IMR-90 (cell line): Measurements from ENCODE around the gene PRPF6. TPM values are rescaled to one million over a fixed set of nuclear protein-coding genes. Genes with fewer than 3 reads are reported as not detected.

Source experiments
- ATAC-seq: fragments of 200-7000 bp; cut with Tn5 transposase; 2 replicates; pipeline ENCODE4 v1.9.1; 2020; ENCODE audit warnings: low read depth, mild to moderate bottlenecking, moderate library complexity
- BruUV-seq: library from RNA; stranded (reverse); fragments of 400-500 nt; replicated peaks from 2 replicates; lab custom pipeline; 2021; lab: Mats Ljungman, UMichigan
- CTCF ChIA-PET: fragments of 300-600 bp; formaldehyde crosslinking; extraction: SDS; loops from one replicate; lab custom pipeline; 2021; ENCODE audit warnings: antibody characterized with exemption; lab: Yijun Ruan, JAX
- POLR2A ChIA-PET: fragments of 300-600 bp; sonication (Branson Sonifier 250); formaldehyde crosslinking; loops from one replicate; lab custom pipeline; 2022; ENCODE audit warnings: antibody characterized with exemption; ENCODE audit not compliant: unreplicated experiment; lab: Charles Lee
- DNase-seq: peaks from one replicate; pipeline ENCODE4 v3.0.0; 2013
- H2AFZ ChIP-seq: replicated peaks from 2 replicates; pipeline ENCODE3; 2013; ENCODE audit warnings: low read length, mild to moderate bottlenecking; ENCODE audit not compliant: poor library complexity
- H2AK5ac ChIP-seq: 2 replicates; pipeline ENCODE4 v1.6.1; 2013; ENCODE audit warnings: low read depth, low read length, inconsistent platforms
- H2AK9ac ChIP-seq: replicated peaks from 2 replicates; pipeline ENCODE3; 2013; ENCODE audit warnings: mild to moderate bottlenecking, low read depth, low read length, moderate library complexity; ENCODE audit not compliant: poor library complexity
- H2BK120ac ChIP-seq: 2 replicates; pipeline ENCODE4 v1.6.1; 2013; ENCODE audit warnings: low read depth, low read length, inconsistent platforms
- H2BK15ac ChIP-seq: 3 replicates; pipeline ENCODE4 v1.6.1; 2013; ENCODE audit warnings: low read depth, low read length, inconsistent platforms
- H2BK20ac ChIP-seq: 2 replicates; pipeline ENCODE4 v1.6.1; 2013; ENCODE audit warnings: low read depth, mild to moderate bottlenecking, inconsistent platforms, low read length, moderate library complexity
- H2BK5ac ChIP-seq: 2 replicates; pipeline ENCODE4 v1.6.1; 2013; ENCODE audit warnings: mild to moderate bottlenecking, low read depth, low read length, inconsistent platforms; ENCODE audit not compliant: poor library complexity, severe bottlenecking
- H3K14ac ChIP-seq: replicated peaks from 2 replicates; pipeline ENCODE4 v1.6.1; 2013; ENCODE audit warnings: low read depth, low read length, inconsistent platforms
- H3K18ac ChIP-seq: 2 replicates; pipeline ENCODE4 v1.6.1; 2013; ENCODE audit warnings: low read depth, low read length, control low read depth
- H3K23ac ChIP-seq: 2 replicates; pipeline ENCODE4 v1.6.1; 2013; ENCODE audit warnings: low read depth, low read length, inconsistent platforms
- H3K27ac ChIP-seq: 2 replicates; pipeline ENCODE4 v1.5.1; 2013; ENCODE audit warnings: mild to moderate bottlenecking, control low read depth, low read length; ENCODE audit not compliant: insufficient read depth
- H3K27me3 ChIP-seq: 2 replicates; pipeline ENCODE4 v1.6.1; 2013; ENCODE audit warnings: low read length; ENCODE audit not compliant: control insufficient read depth, insufficient read depth
- H3K36me3 ChIP-seq: 2 replicates; pipeline ENCODE4 v1.6.1; 2013; ENCODE audit warnings: low read length, mixed read lengths; ENCODE audit not compliant: control insufficient read depth, insufficient read depth
- H3K4ac ChIP-seq: 2 replicates; pipeline ENCODE4 v1.6.1; 2013; ENCODE audit warnings: low read depth, low read length, inconsistent platforms
- H3K4me1 ChIP-seq: 2 replicates; pipeline ENCODE4 v1.6.1; 2013; ENCODE audit warnings: low read length, mixed read lengths; ENCODE audit not compliant: control insufficient read depth, insufficient read depth
- H3K4me2 ChIP-seq: 2 replicates; pipeline ENCODE4 v1.6.1; 2013; ENCODE audit warnings: low read depth, mild to moderate bottlenecking, control low read depth, low read length, moderate library complexity
- H3K4me3 ChIP-seq: 2 replicates; pipeline ENCODE4 v1.5.1; 2013; ENCODE audit warnings: low read depth, mild to moderate bottlenecking, control low read depth, low read length, moderate library complexity; ENCODE audit not compliant: insufficient read depth
- H3K56ac ChIP-seq: 2 replicates; pipeline ENCODE4 v1.6.1; 2013; ENCODE audit warnings: low read length, inconsistent platforms; ENCODE audit not compliant: insufficient read depth; ENCODE audit errors: extremely low read depth
- H3K79me1 ChIP-seq, 2 experiments: 2 replicates each; pipeline ENCODE4 v1.6.1; 2013; ENCODE audit warnings: low read length in 2 of 2, inconsistent platforms in 1 of 2, low read depth in 1 of 2
- H3K9ac ChIP-seq: 2 replicates; pipeline ENCODE4 v1.6.1; 2013; ENCODE audit warnings: low read depth, low read length, control low read depth
- H3K9me1 ChIP-seq: 2 replicates; pipeline ENCODE4 v1.6.1; 2013; ENCODE audit warnings: low read length, inconsistent platforms; ENCODE audit not compliant: insufficient read depth
- H3K9me3 ChIP-seq: 2 replicates; pipeline ENCODE4 v1.6.1; 2013; ENCODE audit warnings: low read length; ENCODE audit not compliant: control insufficient read depth, insufficient read depth
- H4K20me1 ChIP-seq: 2 replicates; pipeline ENCODE4 v1.6.1; 2013; ENCODE audit warnings: low read length, inconsistent platforms; ENCODE audit not compliant: insufficient read depth
- H4K5ac ChIP-seq: 2 replicates; pipeline ENCODE4 v1.6.1; 2013; ENCODE audit warnings: mild to moderate bottlenecking, low read depth, low read length, control low read depth
- H4K8ac ChIP-seq, 2 experiments: 2 replicates each; pipeline ENCODE4 v1.6.1; 2013; ENCODE audit warnings: low read depth in 2 of 2, low read length in 2 of 2, control low read depth in 1 of 2, inconsistent platforms in 1 of 2
- H4K91ac ChIP-seq: 2 replicates; pipeline ENCODE4 v1.6.1; 2013; ENCODE audit warnings: low read depth, low read length, inconsistent platforms; ENCODE audit not compliant: insufficient read depth
- BHLHE40 ChIP-seq: fragments of 150-350 bp; IDR thresholded peaks from 2 replicates; pipeline ENCODE4 v1.6.1; 2016; ENCODE audit warnings: mild to moderate bottlenecking, low read depth, low read length
- CEBPB ChIP-seq: IDR thresholded peaks from 2 replicates; pipeline ENCODE4 v1.6.1; 2012; ENCODE audit warnings: low read depth, low read length, improper control_type of control experiment
- MAZ ChIP-seq: IDR thresholded peaks from 2 replicates; pipeline ENCODE4 v1.6.1; 2012; ENCODE audit warnings: low read depth, mild to moderate bottlenecking, low read length, improper control_type of control experiment, moderate library complexity, borderline replicate concordance
- MXI1 ChIP-seq: IDR thresholded peaks from 2 replicates; pipeline ENCODE4 v1.6.1; 2012; ENCODE audit warnings: low read depth, mild to moderate bottlenecking, low read length, moderate library complexity, borderline replicate concordance
- NFE2L2 ChIP-seq: fragments of 150-350 bp; IDR thresholded peaks from 2 replicates; pipeline ENCODE4 v1.6.1; 2016; ENCODE audit warnings: low read depth, mild to moderate bottlenecking, low read length
- POLR2A ChIP-seq: IDR thresholded peaks from 2 replicates; pipeline ENCODE4 v1.6.1; 2012; ENCODE audit warnings: mild to moderate bottlenecking, low read depth, low read length
- RAD21 ChIP-seq: IDR thresholded peaks from 2 replicates; pipeline ENCODE4 v1.6.1; 2012; ENCODE audit warnings: low read length, improper control_type of control experiment
- WGBS, 2 experiments: methylation state at CpG; one replicate each; pipeline versions ENCODE4 v1.1.5 to v1.1.7; 2013; ENCODE audit warnings: missing lambda C conversion rate in 2 of 2; ENCODE audit not compliant: insufficient read length in 1 of 2; ENCODE audit errors: extremely low coverage in 2 of 2; 5-methylcytosine and 5-hydroxymethylcytosine counted together
- dilution Hi-C: fragments of 300-500 bp; cut with HindIII; formaldehyde crosslinking; loops from one replicate; pipeline ENCODE4 v1.14.3; 2018; ENCODE audit warnings: low sequenced_read_pairs; ENCODE audit not compliant: unreplicated experiment
- in situ Hi-C: fragments of 300-500 bp; cut with MboI; formaldehyde crosslinking; loops from 3 replicates; pipeline ENCODE4 v1.14.3; 2019; ENCODE audit warnings: low sequenced_read_pairs, inconsistent platforms, mixed read lengths
- intact Hi-C: fragments of 100-400 bp; cut with micrococcal nuclease; formaldehyde crosslinking; loops from 2 replicates; pipeline ENCODE4 v1.10.0; 2022
- polyA plus RNA-seq, 3 experiments: library from polyadenylated mRNA; depleted of rRNA; stranded (reverse); fragments of >200 nt; gene quantifications; 2 replicates each; pipeline ENCODE4 v1.2.3, GENCODE V29; 2012; ENCODE audit warnings: low replicate concordance in 1 of 3
- total RNA-seq: library from RNA; depleted of rRNA; stranded (reverse); fragments of >200 nt; gene quantifications from 2 replicates; pipeline ENCODE4 v1.2.3, GENCODE V29; 2012
- TF ChIP-seq, protein P1 (sequence below): fragments of 150-350 bp; IDR thresholded peaks from 2 replicates; pipeline ENCODE4 v1.6.1; 2017; ENCODE audit warnings: mild to moderate bottlenecking, antibody characterized with exemption, low read length, low read depth

PRPF6 gene
- total and polyA plus RNA-seq, 2 of the 4 experiments (the other 2 are of a cell fraction): 43.5 to 71.3 TPM

DNA sequence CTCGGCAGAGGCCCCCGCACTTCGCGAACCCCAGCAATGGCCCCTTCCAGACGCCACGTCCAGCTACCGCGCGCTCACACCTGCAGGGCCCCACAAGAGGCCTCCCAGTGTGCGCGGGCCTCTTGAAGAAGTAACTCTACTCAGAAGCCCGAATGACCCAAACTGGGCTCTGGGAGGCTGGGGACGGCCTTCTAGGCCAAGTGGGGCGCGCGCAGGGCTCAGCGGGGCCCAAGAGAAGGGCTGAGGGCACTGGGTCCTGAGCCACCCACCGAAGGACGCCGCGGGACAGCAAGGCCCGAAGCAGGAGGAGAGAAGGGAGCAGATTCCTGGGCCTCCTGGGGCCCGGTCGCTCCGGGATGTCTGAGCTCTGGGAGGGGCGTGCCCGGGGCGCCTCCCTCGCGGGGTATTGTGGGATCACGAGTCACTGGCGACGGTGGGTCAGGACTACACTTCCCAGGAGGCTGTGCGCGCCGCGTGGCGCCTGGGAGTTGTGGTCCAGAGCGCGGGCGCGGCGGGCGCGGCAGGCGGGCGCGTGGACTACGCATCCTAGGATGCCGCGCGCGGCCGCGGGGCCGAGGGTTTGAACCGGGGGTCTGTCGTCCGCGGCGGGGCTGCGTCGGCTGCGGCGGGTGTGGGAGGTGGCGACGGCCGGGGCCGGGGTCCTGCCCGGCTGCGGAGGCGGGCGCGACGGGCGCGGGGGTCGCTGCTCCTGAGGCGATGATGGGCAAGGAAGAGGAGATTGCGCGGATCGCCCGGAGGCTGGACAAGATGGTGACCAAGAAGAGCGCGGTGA, 81.9 kb downstream of the PRPF6 start, which contains the start of gene TCEA2:
Gene TCEA2, plus strand, starts transcription at position 603 of the 793 bp plus-strand sequence. Its CDS starts 115 bp downstream, at position 718.
- BruUV-seq: no TSS peak
- Histone ChIP-seq H3K4ac (peak within 1 kb of the TSS; percentile 90), H2AFZ (peak within 1 kb of the TSS; percentile 97), H3K56ac (peak within 1 kb of the TSS; percentile 40; the same call in 1 of the 2 replicates), H3K23ac (peak within 1 kb of the TSS; percentile 89; the same call in 1 of the 2 replicates), H4K5ac (peak within 1 kb of the TSS; percentile 99), H3K9ac (peak within 1 kb of the TSS; percentile 92), H3K4me1 (peaks cover 31% of the 10 kb centered on the region), H3K18ac (peak within 1 kb of the TSS; percentile 63; the same call in 1 of the 2 replicates), H2BK15ac (peak within 1 kb of the TSS; percentile 58; the same call in 1 of the 3 replicates), H2AK5ac (peak within 1 kb of the TSS; percentile 85), H3K27me3 (no peaks in the 10 kb centered on the region), H3K9me3 (no peaks in the 10 kb centered on the region), H3K14ac (peak within 1 kb of the TSS; percentile 91), H4K20me1 (peaks cover 15% of the 10 kb centered on the region), H3K79me1 (peaks cover 10 to 38% of the 10 kb centered on the region in 2 experiments; a peak in 3 of 4 replicates), H3K36me3 (no peaks in the 10 kb centered on the region), H2BK5ac (peak within 1 kb of the TSS; percentile 78), H2AK9ac (peak within 1 kb of the TSS; percentile 99), H3K4me3 (peak within 1 kb of the TSS; percentile 87), H4K8ac (peak within 1 kb of the TSS; percentile 98), H4K91ac (peak within 1 kb of the TSS; percentile 80), H3K4me2 (peak within 1 kb of the TSS; percentile 88), H3K9me1 (peaks cover 19% of the 10 kb centered on the region), H3K27ac (peak within 1 kb of the TSS; percentile 95), H2BK120ac (no peak within 1 kb of the TSS; the same call in 1 of the 2 replicates), H2BK20ac (0 out of 2 replicates have a peak within 1 kb of the TSS, but pooled peaks have one; percentile 35)
- ChIA-PET CTCF (interaction anchor here (1.5 kb wide), 1 partner anchor 82 kb away, joined by 3 read pairs; the partner anchor contains the start of gene PRPF6), POLR2A (interaction anchor here (0.6 kb wide), 2 partner anchors 10 to 11 kb away, joined by 3 read pairs; no protein-coding TSS in a partner anchor)
- dilution Hi-C loops (no loop called here), intact Hi-C loops (no loop called here), in situ Hi-C loops (no loop called here)
- ATAC-seq: peak; percentile 94
- TF ChIP-seq MAZ: peak; percentile 74; the same call in 1 of the 2 replicates
- no peak for TF ChIP-seq CEBPB
- TF ChIP-seq MXI1: peak; percentile 89
- TF ChIP-seq RAD21: no peak
- TF ChIP-seq POLR2A: peak; percentile 80
- 0 out of 2 replicates have a peak, but pooled peaks have one; percentile 17 for TF ChIP-seq BHLHE40
- TF ChIP-seq, protein P1, sequence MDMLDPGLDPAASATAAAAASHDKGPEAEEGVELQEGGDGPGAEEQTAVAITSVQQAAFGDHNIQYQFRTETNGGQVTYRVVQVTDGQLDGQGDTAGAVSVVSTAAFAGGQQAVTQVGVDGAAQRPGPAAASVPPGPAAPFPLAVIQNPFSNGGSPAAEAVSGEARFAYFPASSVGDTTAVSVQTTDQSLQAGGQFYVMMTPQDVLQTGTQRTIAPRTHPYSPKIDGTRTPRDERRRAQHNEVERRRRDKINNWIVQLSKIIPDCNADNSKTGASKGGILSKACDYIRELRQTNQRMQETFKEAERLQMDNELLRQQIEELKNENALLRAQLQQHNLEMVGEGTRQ: peak; percentile 70
- TF ChIP-seq NFE2L2: no peak
- 1% methylated on average over 45 of the region's 85 CpGs; no CpG with 5 or more reads in 1 of the 2 experiments for WGBS, 2 experiments
- DNase-seq: peak; percentile 95
